Measurements from ENCODE around the gene SHPK.

DNA sequence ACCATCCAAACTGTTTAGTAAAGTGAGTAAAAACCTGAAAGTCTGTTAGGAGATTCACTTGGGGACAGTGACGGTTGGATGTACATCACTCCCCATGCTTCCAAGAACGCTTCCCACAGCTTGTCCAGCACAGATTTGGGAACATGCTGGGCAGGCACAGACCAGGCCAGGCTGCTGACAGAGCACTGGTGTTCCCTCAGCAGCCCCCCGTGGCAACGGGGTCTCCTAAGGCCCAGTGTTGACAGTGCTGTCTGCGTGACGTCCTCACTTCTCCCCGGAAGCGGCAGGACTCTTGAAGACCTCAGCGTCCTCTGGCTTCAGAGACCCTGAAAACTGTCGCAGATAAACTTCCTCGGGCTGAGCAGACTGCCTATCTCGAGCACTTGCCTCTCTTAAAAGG lies 69.5 kb downstream of the SHPK start:
- TF ChIP-seq YY1 (tag by site-specific recombination; IDR thresholded peaks at IDR 0.05) (no peak), ZFP41 (tag by site-specific recombination; IDR thresholded peaks at IDR 0.05; ENCODE audit: borderline replicate concordance) (no peak), ZNF433 (tag by site-specific recombination; IDR thresholded peaks at IDR 0.05; ENCODE audit: low read depth) (no peak), ZNF274 (IDR thresholded peaks at IDR 0.05; ENCODE audit: low read length) (no peak), ZNF274 (tag by site-specific recombination; IDR thresholded peaks at IDR 0.05; ENCODE audit: borderline replicate concordance) (no peak), TRIM28 (IDR thresholded peaks at IDR 0.05; ENCODE audit: borderline replicate concordance, low read length) (no peak), BCL11A (tag by site-specific recombination; IDR thresholded peaks at IDR 0.05; ENCODE audit: low read depth) (no peak), ZNF623 (tag by site-specific recombination; IDR thresholded peaks at IDR 0.05) (no peak), ZNF24 (tag by site-specific recombination; IDR thresholded peaks at IDR 0.05) (no peak), ZNF416 (tag by site-specific recombination; IDR thresholded peaks at IDR 0.05) (no peak)
- TF ChIP-seq, protein P1, sequence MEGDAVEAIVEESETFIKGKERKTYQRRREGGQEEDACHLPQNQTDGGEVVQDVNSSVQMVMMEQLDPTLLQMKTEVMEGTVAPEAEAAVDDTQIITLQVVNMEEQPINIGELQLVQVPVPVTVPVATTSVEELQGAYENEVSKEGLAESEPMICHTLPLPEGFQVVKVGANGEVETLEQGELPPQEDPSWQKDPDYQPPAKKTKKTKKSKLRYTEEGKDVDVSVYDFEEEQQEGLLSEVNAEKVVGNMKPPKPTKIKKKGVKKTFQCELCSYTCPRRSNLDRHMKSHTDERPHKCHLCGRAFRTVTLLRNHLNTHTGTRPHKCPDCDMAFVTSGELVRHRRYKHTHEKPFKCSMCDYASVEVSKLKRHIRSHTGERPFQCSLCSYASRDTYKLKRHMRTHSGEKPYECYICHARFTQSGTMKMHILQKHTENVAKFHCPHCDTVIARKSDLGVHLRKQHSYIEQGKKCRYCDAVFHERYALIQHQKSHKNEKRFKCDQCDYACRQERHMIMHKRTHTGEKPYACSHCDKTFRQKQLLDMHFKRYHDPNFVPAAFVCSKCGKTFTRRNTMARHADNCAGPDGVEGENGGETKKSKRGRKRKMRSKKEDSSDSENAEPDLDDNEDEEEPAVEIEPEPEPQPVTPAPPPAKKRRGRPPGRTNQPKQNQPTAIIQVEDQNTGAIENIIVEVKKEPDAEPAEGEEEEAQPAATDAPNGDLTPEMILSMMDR (tag by site-specific recombination; IDR thresholded peaks at IDR 0.05) = no peak
- TF ChIP-seq, protein P2, sequence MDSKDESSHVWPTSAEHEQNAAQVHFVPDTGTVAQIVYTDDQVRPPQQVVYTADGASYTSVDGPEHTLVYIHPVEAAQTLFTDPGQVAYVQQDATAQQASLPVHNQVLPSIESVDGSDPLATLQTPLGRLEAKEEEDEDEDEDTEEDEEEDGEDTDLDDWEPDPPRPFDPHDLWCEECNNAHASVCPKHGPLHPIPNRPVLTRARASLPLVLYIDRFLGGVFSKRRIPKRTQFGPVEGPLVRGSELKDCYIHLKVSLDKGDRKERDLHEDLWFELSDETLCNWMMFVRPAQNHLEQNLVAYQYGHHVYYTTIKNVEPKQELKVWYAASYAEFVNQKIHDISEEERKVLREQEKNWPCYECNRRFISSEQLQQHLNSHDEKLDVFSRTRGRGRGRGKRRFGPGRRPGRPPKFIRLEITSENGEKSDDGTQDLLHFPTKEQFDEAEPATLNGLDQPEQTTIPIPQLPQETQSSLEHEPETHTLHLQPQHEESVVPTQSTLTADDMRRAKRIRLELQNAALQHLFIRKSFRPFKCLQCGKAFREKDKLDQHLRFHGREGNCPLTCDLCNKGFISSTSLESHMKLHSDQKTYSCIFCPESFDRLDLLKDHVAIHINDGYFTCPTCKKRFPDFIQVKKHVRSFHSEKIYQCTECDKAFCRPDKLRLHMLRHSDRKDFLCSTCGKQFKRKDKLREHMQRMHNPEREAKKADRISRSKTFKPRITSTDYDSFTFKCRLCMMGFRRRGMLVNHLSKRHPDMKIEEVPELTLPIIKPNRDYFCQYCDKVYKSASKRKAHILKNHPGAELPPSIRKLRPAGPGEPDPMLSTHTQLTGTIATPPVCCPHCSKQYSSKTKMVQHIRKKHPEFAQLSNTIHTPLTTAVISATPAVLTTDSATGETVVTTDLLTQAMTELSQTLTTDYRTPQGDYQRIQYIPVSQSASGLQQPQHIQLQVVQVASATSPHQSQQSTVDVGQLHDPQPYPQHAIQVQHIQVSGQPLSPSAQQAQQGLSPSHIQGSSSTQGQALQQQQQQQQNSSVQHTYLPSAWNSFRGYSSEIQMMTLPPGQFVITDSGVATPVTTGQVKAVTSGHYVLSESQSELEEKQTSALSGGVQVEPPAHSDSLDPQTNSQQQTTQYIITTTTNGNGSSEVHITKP (tag by site-specific recombination; IDR thresholded peaks at IDR 0.05) = no peak
- TF ChIP-seq, protein P3, sequence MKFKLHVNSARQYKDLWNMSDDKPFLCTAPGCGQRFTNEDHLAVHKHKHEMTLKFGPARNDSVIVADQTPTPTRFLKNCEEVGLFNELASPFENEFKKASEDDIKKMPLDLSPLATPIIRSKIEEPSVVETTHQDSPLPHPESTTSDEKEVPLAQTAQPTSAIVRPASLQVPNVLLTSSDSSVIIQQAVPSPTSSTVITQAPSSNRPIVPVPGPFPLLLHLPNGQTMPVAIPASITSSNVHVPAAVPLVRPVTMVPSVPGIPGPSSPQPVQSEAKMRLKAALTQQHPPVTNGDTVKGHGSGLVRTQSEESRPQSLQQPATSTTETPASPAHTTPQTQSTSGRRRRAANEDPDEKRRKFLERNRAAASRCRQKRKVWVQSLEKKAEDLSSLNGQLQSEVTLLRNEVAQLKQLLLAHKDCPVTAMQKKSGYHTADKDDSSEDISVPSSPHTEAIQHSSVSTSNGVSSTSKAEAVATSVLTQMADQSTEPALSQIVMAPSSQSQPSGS (tag by site-specific recombination; IDR thresholded peaks at IDR 0.05; ENCODE audit: low read depth) = no peak
- TF ChIP-seq, protein P4, sequence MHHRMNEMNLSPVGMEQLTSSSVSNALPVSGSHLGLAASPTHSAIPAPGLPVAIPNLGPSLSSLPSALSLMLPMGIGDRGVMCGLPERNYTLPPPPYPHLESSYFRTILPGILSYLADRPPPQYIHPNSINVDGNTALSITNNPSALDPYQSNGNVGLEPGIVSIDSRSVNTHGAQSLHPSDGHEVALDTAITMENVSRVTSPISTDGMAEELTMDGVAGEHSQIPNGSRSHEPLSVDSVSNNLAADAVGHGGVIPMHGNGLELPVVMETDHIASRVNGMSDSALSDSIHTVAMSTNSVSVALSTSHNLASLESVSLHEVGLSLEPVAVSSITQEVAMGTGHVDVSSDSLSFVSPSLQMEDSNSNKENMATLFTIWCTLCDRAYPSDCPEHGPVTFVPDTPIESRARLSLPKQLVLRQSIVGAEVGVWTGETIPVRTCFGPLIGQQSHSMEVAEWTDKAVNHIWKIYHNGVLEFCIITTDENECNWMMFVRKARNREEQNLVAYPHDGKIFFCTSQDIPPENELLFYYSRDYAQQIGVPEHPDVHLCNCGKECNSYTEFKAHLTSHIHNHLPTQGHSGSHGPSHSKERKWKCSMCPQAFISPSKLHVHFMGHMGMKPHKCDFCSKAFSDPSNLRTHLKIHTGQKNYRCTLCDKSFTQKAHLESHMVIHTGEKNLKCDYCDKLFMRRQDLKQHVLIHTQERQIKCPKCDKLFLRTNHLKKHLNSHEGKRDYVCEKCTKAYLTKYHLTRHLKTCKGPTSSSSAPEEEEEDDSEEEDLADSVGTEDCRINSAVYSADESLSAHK (tag by site-specific recombination; IDR thresholded peaks at IDR 0.05) = no peak
- TF ChIP-seq, protein P5, sequence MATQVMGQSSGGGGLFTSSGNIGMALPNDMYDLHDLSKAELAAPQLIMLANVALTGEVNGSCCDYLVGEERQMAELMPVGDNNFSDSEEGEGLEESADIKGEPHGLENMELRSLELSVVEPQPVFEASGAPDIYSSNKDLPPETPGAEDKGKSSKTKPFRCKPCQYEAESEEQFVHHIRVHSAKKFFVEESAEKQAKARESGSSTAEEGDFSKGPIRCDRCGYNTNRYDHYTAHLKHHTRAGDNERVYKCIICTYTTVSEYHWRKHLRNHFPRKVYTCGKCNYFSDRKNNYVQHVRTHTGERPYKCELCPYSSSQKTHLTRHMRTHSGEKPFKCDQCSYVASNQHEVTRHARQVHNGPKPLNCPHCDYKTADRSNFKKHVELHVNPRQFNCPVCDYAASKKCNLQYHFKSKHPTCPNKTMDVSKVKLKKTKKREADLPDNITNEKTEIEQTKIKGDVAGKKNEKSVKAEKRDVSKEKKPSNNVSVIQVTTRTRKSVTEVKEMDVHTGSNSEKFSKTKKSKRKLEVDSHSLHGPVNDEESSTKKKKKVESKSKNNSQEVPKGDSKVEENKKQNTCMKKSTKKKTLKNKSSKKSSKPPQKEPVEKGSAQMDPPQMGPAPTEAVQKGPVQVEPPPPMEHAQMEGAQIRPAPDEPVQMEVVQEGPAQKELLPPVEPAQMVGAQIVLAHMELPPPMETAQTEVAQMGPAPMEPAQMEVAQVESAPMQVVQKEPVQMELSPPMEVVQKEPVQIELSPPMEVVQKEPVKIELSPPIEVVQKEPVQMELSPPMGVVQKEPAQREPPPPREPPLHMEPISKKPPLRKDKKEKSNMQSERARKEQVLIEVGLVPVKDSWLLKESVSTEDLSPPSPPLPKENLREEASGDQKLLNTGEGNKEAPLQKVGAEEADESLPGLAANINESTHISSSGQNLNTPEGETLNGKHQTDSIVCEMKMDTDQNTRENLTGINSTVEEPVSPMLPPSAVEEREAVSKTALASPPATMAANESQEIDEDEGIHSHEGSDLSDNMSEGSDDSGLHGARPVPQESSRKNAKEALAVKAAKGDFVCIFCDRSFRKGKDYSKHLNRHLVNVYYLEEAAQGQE (tag by site-specific recombination; IDR thresholded peaks at IDR 0.05) = no peak

Data from HEK293 (cell line).